CD1c-positive myeloid dendritic cell (primary cell): ENCODE data around the gene SCO2.

Experiments used
- DNase-seq: peaks from one replicate; pipeline ENCODE4 v3.0.0-alpha.2; 2016; ENCODE audit errors: extremely low spot score

SCO2 gene

GRCh38 chr22:50479721-50480120 is 45.7 kb downstream of the SCO2 start:
- peak; percentile 5 for DNase-seq

GRCh38 chr22:50477923-50478322 is 47.5 kb downstream of the SCO2 start:
- DNase-seq: no peak

GRCh38 chr22:50476868-50477267 is 48.5 kb downstream of the SCO2 start:
- no peak for DNase-seq

DNA sequence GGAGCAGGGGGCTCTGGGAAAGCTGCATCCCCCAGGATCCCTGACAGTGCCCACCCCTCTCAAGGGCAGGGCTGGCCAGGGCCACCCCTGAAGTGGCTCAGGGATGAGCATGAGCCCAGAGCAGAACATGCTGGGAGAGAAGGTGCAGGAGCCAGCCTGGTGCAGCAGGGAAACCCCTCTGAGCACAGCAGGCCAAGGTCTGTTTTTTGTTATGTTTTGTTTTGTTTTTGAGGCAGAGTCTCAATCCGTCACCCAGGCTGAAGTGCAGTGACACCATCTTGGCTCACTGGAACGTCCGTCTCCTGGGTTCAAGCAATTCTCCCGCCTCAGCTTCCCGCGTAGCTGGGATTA is 49.8 kb downstream of the SCO2 start:
- no peak for DNase-seq

GRCh38 chr22:50474710-50475651 is 50.4 kb downstream of the SCO2 start, which contains the start of gene SBF1:
TSS of gene SBF1 (minus strand) at chr22:50475035. CDS start at chr22:50474840, 195 bp downstream.
- peak; percentile 96 for DNase-seq

GRCh38 chr22:50473855-50474671 is 51.3 kb downstream of the SCO2 start:
- DNase-seq: peak; percentile 35
